ENCODE data around the gene GABPB2. TPM values are rescaled to one million over a fixed set of nuclear protein-coding genes. Genes with fewer than 3 reads are reported as not detected.
A peak's percentile ranks its signal among the peaks of the same experiment; 100 is the strongest.

Gene GABPB2
- total and polyA plus RNA-seq, 2 donors (not counting 1 experiment from before 2014, with no cell fraction given): 13.9 to 14.9 TPM

DNA sequence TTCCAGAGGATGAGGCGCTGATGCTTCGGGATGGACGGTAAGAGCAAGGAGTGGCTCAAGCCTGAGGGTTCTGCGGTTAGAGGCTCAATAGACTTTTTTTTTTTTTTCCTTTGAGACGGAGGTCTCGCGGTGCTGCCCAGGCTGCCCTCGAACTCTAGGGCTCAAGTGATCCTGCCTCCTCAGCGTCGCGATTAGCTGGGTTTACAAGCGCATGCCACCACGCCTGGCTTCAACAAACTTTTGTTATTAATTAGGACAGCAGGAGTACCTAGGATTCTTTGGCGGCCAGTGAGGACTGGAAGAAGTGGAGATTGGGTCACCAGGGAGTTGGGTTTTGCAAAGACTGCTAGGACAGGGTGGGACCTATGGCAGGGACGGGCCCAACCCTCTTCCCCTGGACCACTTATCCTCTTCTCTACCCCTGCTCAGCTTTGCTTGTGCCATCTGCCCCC, 96.0 kb downstream of the GABPB2 start:
- H3K4me3 ChIP-seq (replicated peaks in 1 of 4; ENCODE audit: control extremely low read depth in 1 of 4, insufficient read depth in 1 of 4, low read depth in 3 of 4, low read length in 4 of 4): peak overlapping the region; percentile 67 to 81 (median 79)
- peak overlapping the region; percentile 63 for H3K9ac ChIP-seq (ENCODE audit: insufficient read depth, low read length)
- H3K9me3 ChIP-seq (ENCODE audit: control insufficient read depth, insufficient read depth, low read depth, low read length): no peaks in the 10 kb centered on the region
- no peaks in the 10 kb centered on the region for H3K27me3 ChIP-seq (ENCODE audit: control insufficient read depth, insufficient read depth, low read length)
- peak; percentile 63 to 83 for DNase-seq (ENCODE audit: low read depth in 2 of 2)
- H3K4me2 ChIP-seq (ENCODE audit: extremely low read depth, insufficient read depth, low read length): peak overlapping the region; percentile 89
- peaks cover 13% of the 10 kb centered on the region for H3K36me3 ChIP-seq (ENCODE audit: control insufficient read depth, insufficient read depth, low read length)
- no peaks in the 10 kb centered on the region for H4K20me1 ChIP-seq (ENCODE audit: control insufficient read depth, extremely low read depth, insufficient read depth, low read length)
- H2AFZ ChIP-seq (ENCODE audit: low read length): no peak overlapping the region
- H3K4me1 ChIP-seq (ENCODE audit: control insufficient read depth, extremely low read depth, insufficient read depth, low read length): peaks cover 6% of the 10 kb centered on the region
- TF ChIP-seq EZH2 (IDR thresholded peaks at IDR 0.05; ENCODE audit: low read length, missing control alignments) (no peak), CTCF (conservative IDR thresholded peaks at IDR 0.05 in 1 of 2, IDR thresholded peaks at IDR 0.05 in 1 of 2; ENCODE audit: low read depth in 1 of 2, low read length in 2 of 2) (no peak)
- peaks cover 11% of the 10 kb centered on the region for H3K79me2 ChIP-seq (ENCODE audit: control insufficient read depth, insufficient read depth, low read length)
- peak overlapping the region; percentile 84 for H3K27ac ChIP-seq (ENCODE audit: insufficient read depth, low read length)

DNA sequence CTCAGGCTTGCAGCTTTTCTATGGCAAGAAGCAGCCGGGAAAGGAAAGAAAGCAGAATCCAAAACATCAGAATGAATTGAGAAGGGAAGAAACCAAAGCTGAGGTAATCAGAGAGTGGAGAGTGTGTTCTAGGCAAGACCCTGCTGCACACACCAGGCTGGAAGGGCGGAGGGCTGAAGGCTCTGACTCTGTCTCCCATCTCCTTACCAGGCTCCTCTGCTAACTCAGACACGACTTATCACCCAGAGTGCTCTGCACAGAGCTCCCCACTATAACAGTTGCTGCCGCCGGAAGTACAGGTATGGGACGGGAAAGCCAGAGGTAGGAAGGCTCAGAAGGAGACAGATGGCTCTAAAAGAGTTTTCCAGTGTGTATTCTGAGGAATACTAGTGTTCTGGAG, 96.6 kb downstream of the GABPB2 start:
- no peaks in the 10 kb centered on the region for H3K9me3 ChIP-seq (ENCODE audit: control insufficient read depth, insufficient read depth, low read depth, low read length)
- H3K4me3 ChIP-seq (replicated peaks in 1 of 4; ENCODE audit: control extremely low read depth in 1 of 4, insufficient read depth in 1 of 4, low read depth in 3 of 4, low read length in 4 of 4): peak overlapping the region; percentile 67 to 81 (median 79)
- no peaks in the 10 kb centered on the region for H4K20me1 ChIP-seq (ENCODE audit: control insufficient read depth, extremely low read depth, insufficient read depth, low read length)
- no peaks in the 10 kb centered on the region for H3K27me3 ChIP-seq (ENCODE audit: control insufficient read depth, insufficient read depth, low read length)
- H3K4me2 ChIP-seq (ENCODE audit: extremely low read depth, insufficient read depth, low read length): peak overlapping the region; percentile 89
- H3K79me2 ChIP-seq (ENCODE audit: control insufficient read depth, insufficient read depth, low read length): peaks cover 11% of the 10 kb centered on the region
- DNase-seq (ENCODE audit: low read depth in 2 of 2): no peak
- H3K36me3 ChIP-seq (ENCODE audit: control insufficient read depth, insufficient read depth, low read length): peaks cover 13% of the 10 kb centered on the region
- H2AFZ ChIP-seq (ENCODE audit: low read length): no peak overlapping the region
- H3K9ac ChIP-seq (ENCODE audit: insufficient read depth, low read length): peak overlapping the region; percentile 63
- peaks cover 6% of the 10 kb centered on the region for H3K4me1 ChIP-seq (ENCODE audit: control insufficient read depth, extremely low read depth, insufficient read depth, low read length)
- TF ChIP-seq EZH2 (IDR thresholded peaks at IDR 0.05; ENCODE audit: low read length, missing control alignments) (no peak), CTCF (conservative IDR thresholded peaks at IDR 0.05 in 1 of 2, IDR thresholded peaks at IDR 0.05 in 1 of 2; ENCODE audit: low read depth in 1 of 2, low read length in 2 of 2) (no peak)
- peak overlapping the region; percentile 84 for H3K27ac ChIP-seq (ENCODE audit: insufficient read depth, low read length)

DNA sequence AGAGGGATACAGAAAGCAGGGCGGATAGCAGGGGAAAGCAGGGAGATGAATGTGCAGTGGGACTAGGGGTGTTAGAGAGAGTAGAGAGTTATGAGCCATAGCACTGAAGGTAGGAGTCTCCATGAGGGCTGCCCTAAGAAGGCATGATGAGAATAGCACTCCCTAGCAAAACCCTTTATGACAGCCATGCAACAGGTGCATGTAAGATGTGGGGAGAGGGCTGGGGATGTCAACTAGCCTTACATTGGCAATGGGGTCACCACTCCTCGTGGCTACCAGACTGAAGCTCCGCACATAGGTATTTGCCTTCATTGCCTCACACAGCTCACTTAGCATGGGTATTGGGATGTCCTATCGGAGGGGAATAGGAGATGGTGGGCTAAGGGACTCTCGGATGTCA, 100.6 kb downstream of the GABPB2 start:
- Histone ChIP-seq H3K9ac (ENCODE audit: insufficient read depth, low read length) (no peak overlapping the region), H3K36me3 (ENCODE audit: control insufficient read depth, insufficient read depth, low read length) (peaks cover 17% of the 10 kb centered on the region), H3K27ac (ENCODE audit: insufficient read depth, low read length) (no peak overlapping the region), H3K4me3 (replicated peaks in 1 of 4; ENCODE audit: control extremely low read depth in 1 of 4, insufficient read depth in 1 of 4, low read depth in 3 of 4, low read length in 4 of 4) (no peak overlapping the region), H3K4me1 (ENCODE audit: control insufficient read depth, extremely low read depth, insufficient read depth, low read length) (peaks cover 6% of the 10 kb centered on the region), H3K9me3 (ENCODE audit: control insufficient read depth, insufficient read depth, low read depth, low read length) (no peaks in the 10 kb centered on the region), H2AFZ (ENCODE audit: low read length) (no peak overlapping the region), H3K27me3 (ENCODE audit: control insufficient read depth, insufficient read depth, low read length) (no peaks in the 10 kb centered on the region), H3K4me2 (ENCODE audit: extremely low read depth, insufficient read depth, low read length) (no peak overlapping the region), H3K79me2 (ENCODE audit: control insufficient read depth, insufficient read depth, low read length) (peaks cover 9% of the 10 kb centered on the region), H4K20me1 (ENCODE audit: control insufficient read depth, extremely low read depth, insufficient read depth, low read length) (no peaks in the 10 kb centered on the region)
- no peak for DNase-seq (ENCODE audit: low read depth in 2 of 2)
- TF ChIP-seq CTCF (conservative IDR thresholded peaks at IDR 0.05 in 1 of 2, IDR thresholded peaks at IDR 0.05 in 1 of 2; ENCODE audit: low read depth in 1 of 2, low read length in 2 of 2): no peak
- TF ChIP-seq EZH2 (IDR thresholded peaks at IDR 0.05; ENCODE audit: low read length, missing control alignments): no peak

Other genes with a start within 250 kb of the GABPB2 start
- 32.4 and 37.3 TPM in 2 replicates for gene ARNT, start 194.2 kb upstream of the GABPB2 start, total RNA-seq
- 37.1 and 44.9 TPM in 2 replicates for gene ARNT, start 194.2 kb upstream of the GABPB2 start, polyA plus RNA-seq
- not detected in 2 replicates for gene CTXND2, start 183.6 kb upstream of the GABPB2 start, total RNA-seq
- not detected in 2 replicates for gene CTXND2, start 183.6 kb upstream of the GABPB2 start, polyA plus RNA-seq
- 26.7 and 30.7 TPM in 2 replicates for gene SETDB1, start 144.4 kb upstream of the GABPB2 start, total RNA-seq
- gene SETDB1, start 144.4 kb upstream of the GABPB2 start, polyA plus RNA-seq: 25.3 and 27.0 TPM in 2 replicates
- gene CERS2, start 95.9 kb upstream of the GABPB2 start, total RNA-seq: 138 and 190 TPM in 2 replicates
- 201 and 254 TPM in 2 replicates for gene CERS2, start 95.9 kb upstream of the GABPB2 start, polyA plus RNA-seq
- under 0.01 and 0.33 TPM in 2 replicates for gene ANXA9, start 88.5 kb upstream of the GABPB2 start, total RNA-seq
- 0.03 and 0.07 TPM in 2 replicates for gene ANXA9, start 88.5 kb upstream of the GABPB2 start, polyA plus RNA-seq
- 9.2 and 17.3 TPM in 2 replicates for gene MINDY1, start 63.9 kb upstream of the GABPB2 start, total RNA-seq
- 10.1 and 11.7 TPM in 2 replicates for gene MINDY1, start 63.9 kb upstream of the GABPB2 start, polyA plus RNA-seq
- gene PRUNE1, start 62.3 kb upstream of the GABPB2 start, total RNA-seq: 6.3 and 7.2 TPM in 2 replicates
- gene PRUNE1, start 62.3 kb upstream of the GABPB2 start, polyA plus RNA-seq: 11.8 and 16.6 TPM in 2 replicates
- under 0.01 and 0.33 TPM in 2 replicates for gene BNIPL, start 34.2 kb upstream of the GABPB2 start, total RNA-seq
- gene BNIPL, start 34.2 kb upstream of the GABPB2 start, polyA plus RNA-seq: 0.07 and 0.10 TPM in 2 replicates
- 2.8 and 3.5 TPM in 2 replicates for gene C1orf56, start 23.0 kb upstream of the GABPB2 start, total RNA-seq
- gene C1orf56, start 23.0 kb upstream of the GABPB2 start, polyA plus RNA-seq: 1.4 and 1.5 TPM in 2 replicates
- 29.8 and 36.5 TPM in 2 replicates for gene CDC42SE1, start 11.1 kb upstream of the GABPB2 start, total RNA-seq
- gene CDC42SE1, start 11.1 kb upstream of the GABPB2 start, polyA plus RNA-seq: 49.9 and 55.0 TPM in 2 replicates
- gene MLLT11, start 10.4 kb upstream of the GABPB2 start, total RNA-seq: 0.77 and 2.8 TPM in 2 replicates
- gene MLLT11, start 10.4 kb upstream of the GABPB2 start, polyA plus RNA-seq: 7.2 and 10.4 TPM in 2 replicates
- gene SEMA6C, start 75.9 kb downstream of the GABPB2 start, total RNA-seq: 0.51 and 0.99 TPM in 2 replicates
- 0.76 and 0.94 TPM in 2 replicates for gene SEMA6C, start 75.9 kb downstream of the GABPB2 start, polyA plus RNA-seq
- not detected in 2 replicates for gene TNFAIP8L2, start 85.9 kb downstream of the GABPB2 start, total RNA-seq
- gene TNFAIP8L2, start 85.9 kb downstream of the GABPB2 start, polyA plus RNA-seq: not detected in 2 replicates
- gene LYSMD1, start 95.1 kb downstream of the GABPB2 start, total RNA-seq: 8.2 and 9.7 TPM in 2 replicates
- gene LYSMD1, start 95.1 kb downstream of the GABPB2 start, polyA plus RNA-seq: 3.6 and 4.6 TPM in 2 replicates
- 26.5 and 29.2 TPM in 2 replicates for gene SCNM1, start 95.4 kb downstream of the GABPB2 start, total RNA-seq
- gene SCNM1, start 95.4 kb downstream of the GABPB2 start, polyA plus RNA-seq: 29.7 and 32.7 TPM in 2 replicates
- not detected in 2 replicates for gene TMOD4, start 105.2 kb downstream of the GABPB2 start, total RNA-seq
- 0.41 and 0.53 TPM in 2 replicates for gene TMOD4, start 105.2 kb downstream of the GABPB2 start, polyA plus RNA-seq
- 42.9 and 47.5 TPM in 2 replicates for gene VPS72, start 119.4 kb downstream of the GABPB2 start, total RNA-seq
- 43.8 and 57.8 TPM in 2 replicates for gene VPS72, start 119.4 kb downstream of the GABPB2 start, polyA plus RNA-seq
- 61.4 and 80.9 TPM in 2 replicates for gene PIP5K1A, start 127.8 kb downstream of the GABPB2 start, total RNA-seq
- gene PIP5K1A, start 127.8 kb downstream of the GABPB2 start, polyA plus RNA-seq: 108 and 118 TPM in 2 replicates
- gene PSMD4, start 184.0 kb downstream of the GABPB2 start, total RNA-seq: 193 and 240 TPM in 2 replicates
- gene PSMD4, start 184.0 kb downstream of the GABPB2 start, polyA plus RNA-seq: 210 and 282 TPM in 2 replicates
- 8.2 and 11.7 TPM in 2 replicates for gene ZNF687, start 211.5 kb downstream of the GABPB2 start, total RNA-seq
- 7.2 and 7.6 TPM in 2 replicates for gene ZNF687, start 211.5 kb downstream of the GABPB2 start, polyA plus RNA-seq

Measured in fibroblast of lung (primary cell).